HG03095 (cell line): ENCODE measurements around the gene SELENOO.

Experiments used
- ATAC-seq: cut with Tn5 transposase; IDR thresholded peaks from one replicate; pipeline ENCODE4 v1.9.1; 2021; ENCODE audit warnings: moderate library complexity; ENCODE audit not compliant: unreplicated experiment

SELENOO gene

GRCh38 chr22:50264946-50265669 lies 64.3 kb downstream of the SELENOO start:
- no peak for ATAC-seq

GRCh38 chr22:50266994-50267393 lies 66.2 kb downstream of the SELENOO start:
- ATAC-seq: no peak
